A549 (cell line): Measurements from ENCODE around the gene LARP7. TPM values are rescaled to one million over a fixed set of nuclear protein-coding genes. Genes with fewer than 3 reads are reported as not detected.

Source experiments
- ATAC-seq, 2 experiments: fragments of 200-7000 bp in 1 of 2; fragments of >200 bp in 1 of 2; cut with Nextera tagmentation in 1 of 2; cut with Tn5 transposase in 1 of 2; 3 replicates each; pipeline versions ENCODE4 v1.8.0 to v1.9.1; 2018 to 2020; ENCODE audit warnings: mild to moderate bottlenecking in 1 of 2, moderate library complexity in 1 of 2
- CTCF ChIA-PET: fragments of 300-600 bp; sonication (Branson Sonifier 250); formaldehyde crosslinking; extraction: SDS; loops from one replicate; lab custom pipeline; 2021; ENCODE audit warnings: antibody characterized with exemption, inconsistent platforms; lab: Yijun Ruan, JAX
- POLR2A ChIA-PET: fragments of 350-600 bp; formaldehyde crosslinking; extraction: SDS; loops from one replicate; lab custom pipeline; 2021; ENCODE audit warnings: antibody characterized with exemption, inconsistent platforms; lab: Yijun Ruan, JAX
- DNase-seq, 2 experiments: peaks; one replicate each; pipeline versions ENCODE4 v3.0.0 to v3.0.0-alpha.2; 2011 to 2016; ENCODE audit warnings: low read depth in 1 of 2, low spot score in 1 of 2
- FAIRE-seq: peaks from 2 replicates; lab custom pipeline; 2011; peaks lifted over from hg19 to GRCh38; lab: Jason Lieb, UNC
- H3K27ac ChIP-seq, 2 experiments: fragments of >200 bp; sonication (Bioruptor Twin); formaldehyde crosslinking; 3 replicates each; pipeline ENCODE4 v1.5.1; 2016 to 2017
- H3K4me1 ChIP-seq: fragments of >200 bp; sonication (Bioruptor Twin); formaldehyde crosslinking; 3 replicates; pipeline ENCODE4 v1.6.1; 2016
- H3K4me2 ChIP-seq: fragments of >200 bp; sonication (Bioruptor Twin); formaldehyde crosslinking; 3 replicates; pipeline ENCODE4 v1.6.1; 2016
- H3K4me3 ChIP-seq: fragments of >200 bp; sonication (Bioruptor Twin); formaldehyde crosslinking; 3 replicates; pipeline ENCODE4 v1.5.1; 2016
- H3K9me3 ChIP-seq: fragments of >200 bp; sonication (Bioruptor Twin); formaldehyde crosslinking; 3 replicates; pipeline ENCODE4 v1.6.1; 2016
- CEBPB ChIP-seq, 2 experiments: fragments of >200 bp in 1 of 2; sonication (Bioruptor Twin) in 1 of 2; formaldehyde crosslinking in 1 of 2; IDR thresholded peaks; 2 replicates each; pipeline ENCODE4 v1.6.1; 2012 to 2016
- CTCF ChIP-seq: fragments of >200 bp; sonication (Bioruptor Twin); formaldehyde crosslinking; IDR thresholded peaks from 3 replicates; pipeline ENCODE4 v1.5.1; 2016
- EHF ChIP-seq: fragments of 250-450 bp; sonication (Bioruptor Pico); IDR thresholded peaks from 2 replicates; pipeline ENCODE4 v1.5.0; 2020; ENCODE audit warnings: mild to moderate bottlenecking
- EHMT2 ChIP-seq: fragments of 200-600 bp; sonication (generic); IDR thresholded peaks from 2 replicates; pipeline ENCODE4 v1.6.1; 2016; ENCODE audit warnings: antibody characterized with exemption, low read depth, mild to moderate bottlenecking, moderate library complexity
- EP300 ChIP-seq, 2 experiments: fragments of >200 bp; sonication (Bioruptor Twin); formaldehyde crosslinking; IDR thresholded peaks; 2 replicates in 1 of 2; 3 replicates in 1 of 2; pipeline ENCODE4 v1.6.1; 2016 to 2017
- FOSL2 ChIP-seq, 2 experiments: fragments of 450-650 bp in 1 of 2; fragments of >200 bp in 1 of 2; sonication (Bioruptor Twin) in 1 of 2; formaldehyde crosslinking; IDR thresholded peaks; 2 replicates each; pipeline versions ENCODE4 v1.5.0 to v1.6.1; 2016 to 2020; ENCODE audit warnings: mild to moderate bottlenecking in 1 of 2, moderate library complexity in 1 of 2
- HDAC2 ChIP-seq: fragments of 200-600 bp; sonication (generic); IDR thresholded peaks from 2 replicates; pipeline ENCODE4 v1.6.1; 2016
- HES2 ChIP-seq: fragments of >200 bp; sonication (Bioruptor Twin); formaldehyde crosslinking; IDR thresholded peaks from 2 replicates; pipeline ENCODE4 v1.6.1; 2016
- HOXB5 ChIP-seq: fragments of 250-450 bp; sonication (Bioruptor Pico); IDR thresholded peaks from 2 replicates; pipeline ENCODE4 v1.5.0; 2020; ENCODE audit warnings: mild to moderate bottlenecking, moderate library complexity
- JUN ChIP-seq, 2 experiments: fragments of >200 bp; sonication (Bioruptor Twin); formaldehyde crosslinking; IDR thresholded peaks; 2 replicates in 1 of 2; 3 replicates in 1 of 2; pipeline ENCODE4 v1.6.1; 2016 to 2017
- KDM5A ChIP-seq: fragments of 200-600 bp; sonication (generic); IDR thresholded peaks from 2 replicates; pipeline ENCODE4 v1.6.1; 2016; ENCODE audit warnings: antibody characterized with exemption, mild to moderate bottlenecking
- MAFK ChIP-seq: fragments of 450-650 bp; IDR thresholded peaks from 2 replicates; pipeline ENCODE4 v1.6.1; 2014; ENCODE audit not compliant: partially characterized antibody
- MAX ChIP-seq: IDR thresholded peaks from 2 replicates; pipeline ENCODE4 v1.6.1; 2012
- MYC ChIP-seq: IDR thresholded peaks from 2 replicates; pipeline ENCODE4 v1.6.1; 2012; ENCODE audit warnings: mild to moderate bottlenecking, inconsistent platforms, low read length, improper control_type of control experiment, borderline replicate concordance
- PHF8 ChIP-seq: fragments of 200-600 bp; sonication (generic); IDR thresholded peaks from 2 replicates; pipeline ENCODE4 v1.6.1; 2016; ENCODE audit warnings: low read depth, mild to moderate bottlenecking, antibody characterized with exemption, moderate library complexity, borderline replicate concordance
- POLR2A ChIP-seq: IDR thresholded peaks from 2 replicates; pipeline ENCODE4 v1.6.1; 2012; ENCODE audit warnings: mild to moderate bottlenecking, low read length
- RARB ChIP-seq: fragments of 250-450 bp; sonication (Bioruptor Pico); IDR thresholded peaks from 2 replicates; pipeline ENCODE4 v1.8.0; 2021; ENCODE audit warnings: mild to moderate bottlenecking, moderate library complexity
- RCOR1 ChIP-seq: fragments of 150-350 bp; IDR thresholded peaks from 2 replicates; pipeline ENCODE4 v1.6.1; 2014; ENCODE audit warnings: antibody characterized with exemption, low read length, low read depth
- RFX5 ChIP-seq: fragments of 450-650 bp; IDR thresholded peaks from 2 replicates; pipeline ENCODE4 v1.7.1; 2014; ENCODE audit warnings: antibody characterized with exemption, mild to moderate bottlenecking, moderate library complexity
- USF2 ChIP-seq: fragments of 450-650 bp; IDR thresholded peaks from 2 replicates; pipeline ENCODE4 v1.6.1; 2014; ENCODE audit warnings: antibody characterized with exemption
- ZNF302 ChIP-seq: fragments of 250-450 bp; sonication (Bioruptor Pico); IDR thresholded peaks from 2 replicates; pipeline ENCODE4 v1.9.0; 2021; ENCODE audit warnings: inconsistent platforms, mild to moderate bottlenecking, moderate library complexity
- WGBS: methylation state at CpG from one replicate; pipeline ENCODE4 v1.1.6; 2017; ENCODE audit errors: missing lambda C conversion rate; 5-methylcytosine and 5-hydroxymethylcytosine counted together
- polyA minus RNA-seq: library from RNA; depleted of rRNA, polyadenylated mRNA; stranded (reverse); fragments of >200 nt; gene quantifications from 2 replicates; pipeline ENCODE4 v1.2.3, GENCODE V29; 2011; rRNA and poly(A)+ RNA removed
- polyA plus RNA-seq, 4 experiments: library from polyadenylated mRNA; depleted of rRNA in 3 of 4; stranded (reverse); fragments of >200 nt; fragmentation: RNase III in 1 of 4; extraction: RNeasy Plus Mini Kit Qiagen cat#74134 plus additional on column Dnase treatment in 1 of 4; gene quantifications; 2 replicates in 3 of 4; 3 replicates in 1 of 4; pipeline ENCODE4 v1.2.3, GENCODE V29; 2011 to 2017

Gene LARP7
- 22.8 and 56.7 TPM in 2 replicates for polyA plus RNA-seq (2011; rRNA removed)
- polyA plus RNA-seq (2012; cell fraction: cytosol; rRNA removed): 4.6 and 6.5 TPM in 2 replicates
- polyA plus RNA-seq (2012; cell fraction: nucleus; rRNA removed): 2.2 and 4.2 TPM in 2 replicates
- polyA plus RNA-seq (2017; fragmentation: RNase III; extraction: RNeasy Plus Mini Kit Qiagen cat#74134 plus additional on column Dnase treatment): 51.8 to 58.5 TPM (median 56.0 TPM) in 3 replicates
- polyA minus RNA-seq: 2.7 and 2.9 TPM in 2 replicates

GRCh38 chr4:112636688-112637551 lies at the start of gene LARP7, which contains the start of gene ZGRF1:
Gene LARP7 (plus strand): TSS chr4:112637143. CDS start chr4:112644670, 7,527 bp downstream.
Gene ZGRF1 (minus strand): TSS chr4:112636909. CDS start chr4:112633176, 3,733 bp downstream.
- TF ChIP-seq POLR2A: peak; percentile 6
- TF ChIP-seq EP300 (IDR thresholded peaks at IDR 0.05): no peak
- no peak for TF ChIP-seq HOXB5 (CRISPR knock-in tag)
- no peak for TF ChIP-seq FOSL2 (IDR thresholded peaks at IDR 0.05)
- 0 out of 2 replicates have a peak, but pooled peaks have one; percentile 11 for TF ChIP-seq FOSL2 (CRISPR knock-in tag; IDR thresholded peaks at IDR 0.05)
- peak; percentile 93 for TF ChIP-seq KDM5A
- TF ChIP-seq MAX: peak; percentile 72
- peak; percentile 39 to 54; a peak in 2 of 5 replicates for TF ChIP-seq JUN (IDR thresholded peaks at IDR 0.05)
- peak; percentile 82 for TF ChIP-seq PHF8
- TF ChIP-seq CTCF: peak; percentile 46
- TF ChIP-seq RFX5: peak; percentile 51; the same call in 1 of the 2 replicates
- TF ChIP-seq CEBPB (IDR thresholded peaks at IDR 0.05): peak in 1 of 2 experiments; percentile 58; a peak in 1 of 4 replicates
- TF ChIP-seq EHF: no peak
- TF ChIP-seq ZNF302 (CRISPR knock-in tag): no peak
- 0 out of 2 replicates have a peak, but pooled peaks have one; percentile 30 for TF ChIP-seq MYC
- peak; percentile 82; the same call in 1 of the 2 replicates for TF ChIP-seq HDAC2
- H3K4me2 ChIP-seq: peak within 1 kb of the TSS; percentile 85
- CTCF ChIA-PET: interaction anchor here (0.7 to 1.4 kb wide), 6 partner anchors 9 to 195 kb away, joined by 3 to 4 read pairs (median 3); no protein-coding TSS in a partner anchor
- H3K4me3 ChIP-seq: peak within 1 kb of the TSS; percentile 77
- peaks cover 7% of the 10 kb centered on the region; the same call in 1 of the 3 replicates for H3K4me1 ChIP-seq
- ATAC-seq (peak; percentile 93 to 97), FAIRE-seq (no peak), DNase-seq (peak; percentile 73 to 98)
- H3K9me3 ChIP-seq: no peaks in the 10 kb centered on the region
- POLR2A ChIA-PET: interaction anchor here (1.3 kb wide), 1 partner anchor 302 kb away, joined by 3 read pairs; no protein-coding TSS in a partner anchor
- H3K27ac ChIP-seq: peak within 1 kb of the TSS; percentile 92 to 95
- whole genome bisulfite sequencing: 2% methylated on average over 55 of the region's 66 CpGs

- Histone ChIP-seq H3K4me1 (peaks cover 7% of the 10 kb centered on the region; the same call in 1 of the 3 replicates), H3K4me2 (peak overlapping the region; percentile 25; the same call in 2 of the 3 replicates), H3K27ac (no peak overlapping the region), H3K9me3 (no peaks in the 10 kb centered on the region), H3K4me3 (no peak overlapping the region)
- FAIRE-seq (no peak), ATAC-seq (peak in 1 of 2 experiments; percentile 27; a peak in 1 of 6 replicates), DNase-seq (peak in 1 of 2 experiments; percentile 19)
- POLR2A ChIA-PET: no interaction called here
- TF ChIP-seq HES2 (no peak), CTCF (no peak), EHMT2 (no peak), RFX5 (no peak), MAX (no peak), RARB (CRISPR knock-in tag) (no peak), RCOR1 (no peak), MAFK (no peak), USF2 (no peak)
- CTCF ChIA-PET: no interaction called here
Measured at GRCh38 chr4:112589206-112589605, 47.7 kb upstream of the LARP7 start.
